Activated CD4-positive, alpha-beta T cell treated with anti-CD3 and anti-CD28 coated beads, Interleukin-2, amount 50 U/mL, for 16 hours (primary cell): ENCODE results near the gene FKBP5.
A peak's percentile ranks its signal among the peaks of the same experiment; 100 is the strongest.
"Not testable (repeated sequence)": the region's sequence is repeated elsewhere in the genome, so short reads cannot be mapped to it uniquely, and the experiment has no call there.

Experiments
- DNase-seq: peaks from one replicate; pipeline ENCODE4 v3.0.0-alpha.2; 2020

Gene FKBP5

DNA sequence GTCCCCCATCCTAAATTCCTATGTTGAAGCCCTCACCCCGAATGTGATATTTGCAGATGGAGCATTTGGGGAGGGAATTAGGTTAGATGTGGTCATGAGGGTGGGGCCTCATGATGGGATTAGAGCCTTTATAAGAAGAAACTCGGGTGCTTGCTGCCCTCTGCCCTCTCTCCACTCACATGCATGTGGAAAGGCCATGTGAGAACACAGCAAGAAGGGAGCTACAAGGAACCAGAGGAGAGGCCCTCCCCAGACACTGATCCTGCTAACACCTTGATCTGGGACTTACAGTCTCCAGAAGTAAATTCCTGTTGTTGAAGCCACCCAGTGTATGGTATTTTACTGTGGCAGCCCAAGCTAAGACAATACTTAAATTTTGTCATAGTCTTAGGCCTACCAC, 106.4 kb downstream of the FKBP5 start:
- DNase-seq, result no peak

DNA sequence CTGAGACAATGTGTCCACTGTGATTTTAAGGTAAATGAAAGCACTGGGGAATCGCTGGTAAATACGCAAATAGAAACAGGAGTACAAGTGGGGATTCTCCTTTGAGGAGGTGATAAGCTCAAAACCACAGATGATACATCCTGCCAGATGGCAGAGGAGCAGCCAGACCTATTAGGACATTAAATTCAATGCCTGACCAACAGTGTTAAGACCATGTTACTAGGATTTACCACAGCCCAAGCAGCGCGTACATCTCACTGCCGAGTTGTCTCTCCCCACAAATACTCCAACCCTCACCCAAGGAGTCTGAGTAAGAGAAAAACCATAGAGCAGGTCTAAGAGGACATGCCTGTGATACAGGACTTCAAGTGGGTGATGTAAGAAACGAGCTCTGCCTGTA, 107.1 kb downstream of the FKBP5 start:
- no peak for DNase-seq

DNA sequence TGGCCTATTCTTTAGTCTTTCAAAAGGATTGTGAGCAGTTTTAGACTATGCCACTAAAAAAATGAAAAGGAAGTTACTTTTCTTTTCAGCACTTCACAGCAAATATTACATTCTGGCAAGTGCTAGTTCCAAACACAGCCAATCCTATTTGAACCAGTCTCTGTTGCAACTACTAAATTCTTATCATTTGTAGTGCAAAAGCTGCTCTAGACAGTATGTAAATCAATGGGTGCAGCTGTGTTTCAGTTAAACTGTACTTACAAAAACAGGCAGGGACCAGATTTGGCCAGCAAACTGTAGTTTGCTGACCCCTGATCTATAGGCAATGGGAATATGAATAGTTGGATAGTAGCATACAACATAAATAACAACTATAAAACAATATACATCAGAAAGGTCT, 107.9 kb downstream of the FKBP5 start:
- no peak for DNase-seq

DNA sequence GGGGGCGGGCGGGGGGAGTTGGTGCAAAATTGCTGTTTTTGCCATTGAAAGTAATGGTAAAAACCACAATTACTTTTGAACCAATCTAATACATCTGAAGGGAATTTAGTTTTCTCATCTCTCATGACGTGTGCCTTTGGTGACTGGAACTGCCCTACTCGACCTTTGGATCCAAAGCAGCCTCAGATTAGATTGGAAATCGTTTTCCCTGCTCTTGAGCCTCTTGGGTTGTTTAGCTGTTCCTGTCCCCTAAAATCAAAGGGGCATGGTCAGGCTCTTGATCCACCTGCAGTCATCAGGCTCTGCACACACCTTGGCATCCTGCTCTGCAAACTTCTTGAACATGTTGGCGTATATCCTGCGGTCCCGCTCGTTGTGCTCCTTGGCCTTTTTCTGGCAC, 112.0 kb downstream of the FKBP5 start:
- DNase-seq, result no peak

DNA sequence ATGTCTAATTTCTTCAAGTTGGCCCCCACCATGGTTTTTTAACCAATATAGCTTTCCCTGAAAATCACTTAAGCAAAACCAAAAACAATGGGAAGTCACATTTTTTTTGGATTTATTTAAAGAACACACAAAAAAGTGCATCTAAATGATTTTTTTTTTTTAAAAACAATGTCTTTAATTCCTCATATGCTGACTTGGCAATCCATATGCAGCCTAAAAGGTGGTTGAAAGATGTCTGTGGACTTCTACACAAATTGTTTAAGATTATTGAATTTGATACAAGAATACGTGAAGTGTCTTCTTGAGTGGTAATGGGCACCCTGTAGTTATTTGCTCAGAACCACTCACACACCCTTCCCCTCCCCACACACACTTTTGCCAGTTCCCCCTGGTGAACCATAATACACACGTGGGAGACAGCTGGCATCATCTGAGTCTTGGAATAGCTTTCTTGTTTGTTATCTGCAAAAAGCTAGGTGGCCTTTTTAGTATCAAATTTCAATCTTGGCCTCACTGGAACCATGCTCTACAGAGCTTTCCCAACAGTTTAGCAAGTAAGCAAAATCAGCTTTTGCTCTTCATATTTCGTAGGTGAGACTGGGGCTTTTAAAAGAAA, 115.1 kb downstream of the FKBP5 start:
- no peak for DNase-seq

DNA sequence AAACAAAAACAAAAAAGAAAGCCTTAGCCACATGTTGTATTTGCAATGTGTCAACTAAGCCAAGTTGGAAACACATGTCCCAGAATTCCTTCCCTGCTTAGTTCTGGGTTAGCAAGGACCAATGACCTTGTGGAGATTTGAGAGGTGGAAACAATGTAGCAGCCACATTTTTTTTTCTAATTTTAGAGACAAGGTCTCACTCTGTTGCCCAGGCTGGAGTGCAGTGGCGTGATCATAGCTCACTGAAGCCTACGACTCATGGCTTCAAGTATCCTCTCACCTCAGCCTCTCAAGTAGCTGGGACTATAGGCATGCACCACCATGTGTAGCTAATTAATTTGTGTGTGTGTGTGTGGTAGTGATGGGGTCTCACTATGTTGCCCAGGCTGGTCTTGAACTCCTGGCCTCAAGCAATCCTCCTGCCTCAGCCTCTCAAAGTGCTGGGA, 117.8 kb downstream of the FKBP5 start:
- DNase-seq, result not testable (repeated sequence)

DNA sequence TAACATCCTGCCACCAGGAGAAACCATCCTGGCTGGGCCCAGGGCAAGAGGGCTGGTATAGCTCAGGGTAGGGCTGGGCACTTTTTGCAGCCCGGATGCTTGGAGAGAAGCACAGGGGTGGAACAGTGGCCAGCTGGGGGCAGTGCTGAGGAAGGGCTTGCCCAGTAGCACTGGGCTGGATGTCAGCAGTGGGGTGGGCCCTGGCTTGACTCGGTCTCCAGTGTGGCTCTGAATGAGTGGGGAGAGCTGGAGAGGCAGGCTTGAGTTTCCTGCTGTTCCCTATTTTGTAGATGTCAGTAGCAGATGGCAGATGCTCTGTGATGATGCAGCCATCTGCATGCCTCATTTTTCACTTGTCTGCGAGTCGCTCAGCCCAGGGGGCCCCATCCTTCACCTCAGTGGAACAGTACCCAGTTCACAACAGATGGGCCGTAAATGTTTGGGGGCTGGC, 119.7 kb downstream of the FKBP5 start:
- peak; percentile 16 for DNase-seq

DNA sequence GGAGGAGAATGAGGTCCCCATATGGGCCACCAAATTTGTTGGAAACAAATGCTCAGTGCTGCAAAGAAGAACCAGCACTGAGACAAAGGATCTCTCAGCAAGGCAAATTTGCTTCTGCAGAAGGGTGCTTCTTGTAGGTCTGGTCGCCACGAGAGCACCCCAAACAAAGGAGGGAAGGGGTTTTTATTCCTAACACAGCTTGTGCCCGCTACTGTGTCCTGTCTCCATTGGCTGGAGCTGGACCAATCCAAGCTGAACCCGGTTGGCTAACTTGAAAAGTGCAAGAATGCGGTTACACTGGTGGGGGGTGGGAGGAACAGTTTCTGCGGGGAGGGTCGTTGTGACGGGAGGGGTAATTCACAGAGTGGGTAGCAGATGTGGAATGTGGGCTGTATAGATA, 121.9 kb downstream of the FKBP5 start:
- no peak for DNase-seq

DNA sequence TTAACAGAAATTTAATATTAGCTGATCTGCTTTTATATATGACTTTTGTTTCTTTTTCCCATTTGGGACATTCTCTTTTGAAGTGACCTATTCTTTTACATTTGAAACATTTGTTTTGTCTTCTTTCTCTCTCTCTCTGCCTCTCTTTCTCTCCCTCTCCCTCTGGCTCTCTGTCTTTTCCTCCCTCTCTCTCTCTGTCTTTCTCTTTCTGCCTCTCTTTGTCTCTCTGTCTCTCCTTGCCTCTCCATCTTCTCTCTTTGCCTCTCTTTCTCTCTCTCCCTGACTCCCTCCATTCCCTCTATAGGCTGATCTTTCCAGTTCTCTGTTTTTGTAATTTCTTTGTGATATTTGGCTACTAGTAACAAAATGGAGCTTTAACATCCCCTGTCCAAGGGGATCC, 124.0 kb downstream of the FKBP5 start:
- no peak for DNase-seq

DNA sequence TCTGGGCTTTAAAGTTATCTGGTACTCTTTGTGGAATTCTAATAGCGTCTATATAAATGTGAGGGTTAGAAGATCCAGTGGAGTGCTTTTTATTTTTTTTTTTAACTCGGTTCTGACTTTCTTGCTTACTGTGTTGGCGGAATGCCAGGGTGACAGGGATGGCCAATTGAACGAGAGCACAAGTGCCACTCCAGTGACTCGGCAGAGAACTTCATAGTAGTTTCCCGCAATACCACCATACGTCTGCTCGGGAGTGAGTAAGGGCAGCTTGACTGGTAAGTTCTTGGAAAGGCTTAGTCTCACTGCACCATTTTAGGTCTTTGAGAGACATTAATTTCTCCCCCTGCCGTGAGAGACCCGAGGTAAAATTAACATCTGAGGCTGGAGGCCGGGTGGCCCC, 126.7 kb downstream of the FKBP5 start:
- no peak for DNase-seq

DNA sequence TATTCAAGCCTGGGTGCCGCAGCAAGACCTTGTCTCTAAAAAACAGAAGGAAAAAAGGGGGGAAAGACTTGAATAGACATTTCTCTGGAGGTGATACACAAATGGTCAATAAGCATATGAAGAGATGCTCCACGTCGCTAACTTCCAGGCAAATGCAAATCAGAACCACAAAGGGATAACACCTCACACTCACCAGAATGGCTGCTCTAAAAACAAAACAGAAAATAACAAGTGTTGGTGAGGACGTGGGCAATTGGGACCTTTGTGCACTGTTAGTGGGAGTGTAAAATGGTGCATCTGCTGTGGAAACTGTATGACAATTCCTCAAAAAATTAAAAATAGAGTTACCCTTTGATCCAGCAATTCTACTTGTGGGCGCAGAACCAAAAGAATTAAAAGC, 127.6 kb downstream of the FKBP5 start:
- no peak for DNase-seq

DNA sequence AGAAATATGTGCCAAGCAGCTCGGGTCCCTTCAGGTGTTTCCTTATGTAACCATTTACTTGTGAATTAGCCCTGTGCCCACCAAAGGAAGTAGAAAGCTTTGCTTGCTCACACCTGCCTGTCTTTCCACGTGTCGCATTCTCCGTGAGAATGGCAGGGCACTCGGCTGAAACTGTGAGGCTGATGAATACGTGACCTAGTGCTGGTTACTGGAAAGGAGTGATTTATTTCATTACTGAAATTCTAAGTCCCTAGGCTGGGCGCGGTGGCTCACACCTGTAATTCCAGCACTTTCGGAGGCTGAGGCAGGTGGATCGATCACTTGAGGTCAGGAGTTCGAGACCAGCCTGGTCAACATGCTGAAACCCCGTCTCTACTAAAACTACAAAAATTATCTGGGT, 130.1 kb downstream of the FKBP5 start:
- DNase-seq, result no peak

DNA sequence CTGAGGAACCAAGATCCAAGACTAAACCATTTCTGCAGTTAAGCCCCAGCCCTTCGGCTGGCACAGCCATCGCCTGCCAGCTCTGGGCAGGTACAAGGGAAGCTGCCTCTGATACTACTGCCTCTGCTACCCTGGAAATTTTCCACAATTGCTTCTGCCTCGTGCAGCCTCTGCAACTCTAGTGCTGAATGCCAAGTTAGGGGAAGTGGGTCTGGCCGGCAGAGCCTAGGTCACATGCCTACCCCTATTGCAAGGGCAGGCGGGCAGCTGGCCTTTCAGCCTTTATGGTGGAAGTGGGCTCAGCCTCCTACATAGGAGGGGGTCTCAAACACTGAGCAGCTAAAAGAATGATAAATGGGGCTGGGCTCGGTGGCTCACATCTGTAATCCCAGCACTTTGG, 131.5 kb downstream of the FKBP5 start:
- DNase-seq, result no peak

DNA sequence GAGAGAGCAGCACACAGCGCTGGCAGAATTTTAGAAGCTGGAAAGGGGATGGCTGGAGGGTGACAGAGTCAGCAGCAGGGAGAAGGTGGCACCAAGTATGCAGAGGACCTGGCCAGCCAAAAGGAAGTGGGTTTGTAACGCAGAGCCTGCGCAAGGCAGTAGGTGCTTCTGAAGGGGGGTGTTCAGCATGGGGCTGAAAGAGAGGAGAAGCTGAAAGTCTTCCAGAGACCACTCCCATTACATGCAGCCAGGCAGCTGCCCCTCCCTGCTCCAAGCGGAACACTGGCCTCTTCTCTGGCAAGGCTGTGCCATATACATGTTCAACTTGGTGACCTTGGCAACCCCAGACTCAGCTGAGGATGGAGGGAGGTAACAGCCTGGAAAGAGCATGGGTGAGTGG, 133.9 kb downstream of the FKBP5 start:
- DNase-seq, result no peak

DNA sequence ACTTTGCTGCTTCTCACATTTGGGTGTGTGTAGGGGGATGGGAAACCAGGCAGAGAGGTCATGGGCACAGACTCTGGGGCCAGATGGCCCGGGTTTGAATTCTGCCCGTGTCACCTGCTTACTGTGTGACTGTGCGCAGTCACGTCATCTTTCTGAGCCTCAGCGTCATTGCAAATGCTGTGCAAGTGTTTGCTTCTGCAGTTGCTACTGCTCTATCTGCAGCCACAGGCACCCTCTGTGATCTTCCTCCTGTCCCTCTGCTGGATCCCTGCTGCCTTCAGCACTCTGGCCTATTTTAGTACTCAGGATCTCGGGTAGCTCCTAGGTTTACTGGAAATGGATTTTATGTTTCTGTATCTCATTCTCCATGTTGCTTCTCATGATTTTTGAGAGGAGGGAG, 135.4 kb downstream of the FKBP5 start:
- DNase-seq, result no peak

DNA sequence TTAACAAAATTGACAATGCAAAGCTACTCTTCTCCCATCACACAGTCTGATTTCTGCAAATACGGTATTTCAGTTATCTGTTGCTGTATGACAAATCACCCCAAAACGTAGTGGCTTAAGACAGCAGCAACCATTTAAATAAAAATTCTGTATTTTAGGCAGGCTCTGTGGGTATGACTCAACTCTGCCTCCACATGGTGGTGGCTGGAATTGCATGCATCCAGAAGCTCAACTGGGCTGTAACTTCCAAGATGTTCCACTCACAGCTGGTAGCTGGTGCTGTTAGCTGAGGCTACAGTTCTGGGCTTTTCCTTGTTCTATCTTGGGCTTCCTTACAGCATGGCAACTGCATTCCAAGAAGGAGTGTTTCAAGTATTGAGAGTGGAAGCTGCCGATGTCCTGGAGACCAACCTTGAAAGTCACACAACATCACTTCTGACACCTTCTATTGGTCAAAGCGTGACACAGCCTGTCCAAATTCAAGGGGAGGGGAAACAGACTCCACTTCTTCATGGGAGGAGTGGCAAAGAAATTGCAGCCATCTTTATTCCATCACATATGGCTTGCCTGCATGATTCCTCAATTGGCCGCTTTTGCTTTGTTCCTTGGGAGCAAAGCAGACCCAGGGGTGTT, 136.3 kb downstream of the FKBP5 start:
- DNase-seq, result peak; percentile 68

DNA sequence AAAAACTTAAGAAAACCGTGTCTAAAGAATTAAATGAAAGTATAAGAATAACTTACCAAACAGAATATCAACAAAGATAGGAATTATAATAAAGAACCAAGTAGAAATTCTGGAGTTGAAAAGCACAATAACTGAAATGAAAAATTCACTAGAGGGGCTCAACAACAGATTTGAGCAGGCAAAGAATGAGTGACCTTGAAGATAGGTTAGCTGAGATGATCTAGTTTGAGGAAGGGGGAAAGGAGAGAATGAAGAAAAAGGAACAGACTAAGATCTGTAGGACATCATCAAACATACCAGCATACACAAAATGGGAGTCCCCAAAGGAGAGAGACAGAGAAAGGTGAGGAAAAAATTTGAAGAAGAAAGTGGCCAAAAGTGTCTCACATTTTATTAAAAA, 138.3 kb downstream of the FKBP5 start:
- no peak for DNase-seq

DNA sequence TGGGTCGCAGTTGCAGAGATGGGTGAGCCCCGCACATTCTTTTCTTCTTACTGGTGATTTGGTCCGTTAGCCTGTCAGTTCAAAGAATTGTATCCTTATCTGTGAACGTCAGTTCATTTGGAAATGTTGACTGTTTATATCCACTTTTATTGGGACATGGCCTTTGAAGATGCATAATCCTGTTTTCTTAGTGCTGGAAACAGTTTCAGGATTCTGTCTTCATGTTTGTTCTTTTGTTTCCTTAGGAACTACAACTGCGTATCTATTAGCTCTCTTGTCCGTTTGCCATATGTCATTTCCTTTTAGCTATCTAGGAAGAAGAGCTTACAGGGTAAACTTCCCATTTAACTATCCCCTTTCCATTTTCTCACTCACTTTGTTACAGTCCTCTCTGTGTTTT, 141.0 kb downstream of the FKBP5 start:
- no peak for DNase-seq

DNA sequence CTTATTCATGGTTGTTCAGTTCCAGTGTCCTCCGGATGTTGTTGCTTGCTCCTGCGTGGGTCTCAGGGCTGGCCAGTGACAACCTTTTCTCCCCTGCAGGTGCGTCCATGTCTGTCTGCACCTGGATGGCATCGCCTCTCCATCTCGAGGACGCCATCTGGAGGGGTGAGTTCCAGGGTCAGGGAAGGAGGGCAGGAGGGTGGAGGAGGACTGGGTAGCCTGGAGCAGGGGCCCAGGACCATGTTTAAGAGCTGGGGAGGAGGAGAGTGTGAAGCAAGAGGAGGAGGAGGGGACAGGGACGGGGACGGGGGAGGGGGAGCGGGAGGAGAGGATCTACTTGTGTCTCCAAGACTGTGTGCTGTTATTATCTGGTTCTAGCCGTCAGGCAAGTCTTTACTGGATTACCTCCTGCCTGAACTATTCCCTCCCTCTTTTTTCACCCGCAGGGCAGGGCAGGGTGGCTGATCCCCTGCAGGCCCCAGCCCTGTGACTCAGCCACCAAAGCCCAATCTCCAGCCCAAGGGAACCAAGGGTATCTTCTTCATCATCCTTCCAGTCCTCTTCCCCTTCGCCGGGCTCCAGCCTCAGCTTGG, 143.8 kb downstream of the FKBP5 start:
- no peak for DNase-seq

DNA sequence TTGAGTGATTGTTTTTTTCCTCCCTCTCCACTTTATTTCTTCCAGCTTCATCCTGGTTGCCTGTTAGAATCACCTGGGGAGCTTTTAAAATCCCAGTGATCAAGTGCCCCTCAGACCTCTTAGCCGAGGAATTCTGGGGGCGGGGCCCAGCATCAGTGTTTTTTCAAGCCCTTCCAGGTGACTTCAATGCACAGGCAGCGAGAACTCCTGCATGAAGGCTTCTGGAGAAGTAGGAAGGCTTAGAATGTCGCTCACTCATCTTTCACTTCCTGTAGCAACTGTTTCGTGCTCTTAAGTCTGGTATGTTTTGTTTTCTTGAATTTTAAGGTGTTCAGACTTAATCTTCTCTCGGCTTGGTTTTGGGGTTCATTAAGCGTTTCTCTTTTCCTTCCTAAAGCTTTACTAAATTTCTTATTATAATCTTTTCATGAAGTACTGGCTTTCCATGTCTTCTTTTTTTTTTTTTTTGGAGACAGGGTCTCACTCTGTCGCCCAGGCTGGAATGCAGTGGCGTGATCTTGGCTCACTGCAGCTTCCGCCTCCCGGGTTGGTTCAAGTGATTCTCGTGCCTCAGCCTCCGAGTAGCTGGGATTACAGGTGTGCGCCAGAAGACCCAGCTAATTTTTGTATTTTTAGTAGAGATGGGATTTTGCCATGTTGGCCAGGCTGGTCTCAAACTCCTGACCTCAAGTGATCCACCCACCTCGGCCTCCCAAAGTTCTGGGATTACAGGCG, 145.1 kb downstream of the FKBP5 start:
- no peak for DNase-seq

DNA sequence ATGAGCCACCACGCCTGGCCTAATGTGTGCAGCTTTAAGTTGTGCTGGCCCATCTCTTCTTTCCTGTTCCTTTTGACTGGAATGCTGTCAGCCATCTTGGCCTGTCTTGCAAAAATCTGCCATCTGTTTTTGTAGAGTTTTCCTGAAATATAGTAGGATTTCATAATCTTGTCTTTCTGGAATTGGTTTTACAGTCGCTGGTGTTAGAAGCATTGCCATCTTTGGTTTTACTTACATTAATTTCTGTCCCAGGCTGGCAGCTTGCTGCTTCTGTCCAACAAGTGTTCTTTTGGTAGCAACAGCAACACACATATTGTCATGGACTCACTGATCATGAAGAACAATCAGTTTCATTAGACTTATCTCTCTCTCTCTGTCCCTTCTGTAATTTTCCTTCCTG, 146.9 kb downstream of the FKBP5 start:
- no peak for DNase-seq

DNA sequence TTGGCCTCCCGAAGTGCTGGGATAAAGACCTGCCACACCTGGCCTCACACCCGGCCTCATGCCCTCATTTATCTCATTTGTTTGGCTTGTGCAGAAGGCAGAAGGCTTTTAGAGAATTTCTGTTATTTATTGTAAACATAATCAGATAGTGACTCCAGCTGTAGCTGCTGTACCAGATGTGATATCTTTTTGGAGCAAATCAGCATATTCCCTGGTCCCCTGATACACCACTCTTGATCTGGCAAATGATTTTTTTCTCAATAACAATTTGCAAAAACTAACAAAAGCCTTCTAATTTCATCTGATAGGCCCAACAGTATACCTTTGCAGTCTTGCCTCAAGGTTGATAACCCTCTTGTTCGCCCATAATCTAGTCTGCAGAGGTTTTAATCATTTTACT, 149.5 kb downstream of the FKBP5 start:
- no peak for DNase-seq

DNA sequence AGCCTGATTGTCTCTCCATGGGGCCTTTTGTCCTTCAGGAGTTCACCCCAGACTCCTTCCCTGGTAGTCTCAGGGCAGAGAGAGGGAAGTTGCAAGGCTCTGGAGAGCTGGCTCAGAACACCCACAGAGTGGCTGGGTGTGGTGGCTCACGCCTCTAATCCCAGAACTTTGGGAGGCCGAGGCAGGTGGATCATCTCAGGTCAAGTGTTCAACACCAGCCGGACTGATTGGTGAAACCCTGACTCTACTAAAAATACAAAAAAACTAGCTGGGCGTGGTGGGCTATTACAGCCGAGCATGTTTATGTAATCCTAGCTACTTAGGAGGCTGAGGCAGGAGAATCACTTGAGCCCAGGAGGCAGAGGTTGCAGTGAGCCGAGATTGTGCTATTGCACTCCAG, 152.9 kb downstream of the FKBP5 start:
- DNase-seq, result not testable (repeated sequence)
